Tibial nerve (tissue), 4 donors: ENCODE data around the gene IL36RN.

Experiments used
- EP300 ChIP-seq, 2 donors: sonication (generic); formaldehyde crosslinking; IDR thresholded peaks; one replicate each; pipeline ENCODE4 v1.6.1; 2017; ENCODE audit warnings: antibody characterized with exemption in 2 of 2, mild to moderate bottlenecking in 1 of 2
- POLR2A ChIP-seq, 2 donors: fragments of 450-650 bp; IDR thresholded peaks; one replicate each; pipeline ENCODE4 v1.6.1; 2017; ENCODE audit warnings: antibody characterized with exemption in 2 of 2, mild to moderate bottlenecking in 2 of 2, moderate library complexity in 2 of 2
- TF ChIP-seq, protein P1 (sequence below), 5 experiments: fragments of 200-600 bp in 3 of 5; fragments of 450-650 bp in 2 of 5; sonication (generic) in 3 of 5; IDR thresholded peaks; one replicate each; pipeline ENCODE4 v1.5.1; 2016 to 2019; ENCODE audit warnings: antibody characterized with exemption in 5 of 5, mild to moderate bottlenecking in 3 of 5, moderate library complexity in 2 of 5

DNA sequence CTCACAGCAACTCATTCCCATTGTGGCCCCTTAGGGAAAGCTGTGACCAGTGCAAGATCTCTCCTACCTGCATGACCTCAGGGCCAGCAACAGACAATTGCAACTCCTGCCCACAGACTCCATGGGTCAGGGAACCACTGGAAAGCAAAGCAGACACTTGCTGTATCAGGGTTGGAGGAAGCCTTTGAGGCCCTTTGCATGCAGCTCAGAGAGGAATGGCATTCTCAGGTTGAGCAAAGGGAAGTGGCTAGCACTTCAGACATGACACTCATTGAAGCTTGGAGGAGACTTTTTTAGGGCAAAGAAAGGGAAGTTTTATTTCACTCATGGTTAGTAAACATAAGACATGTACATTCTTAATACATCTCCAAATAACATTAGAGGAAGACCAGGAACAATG is 30.9 kb downstream of the IL36RN start:
- TF ChIP-seq POLR2A (IDR thresholded peaks at IDR 0.05) (no peak), EP300 (IDR thresholded peaks at IDR 0.05) (no peak)
- TF ChIP-seq, protein P1, sequence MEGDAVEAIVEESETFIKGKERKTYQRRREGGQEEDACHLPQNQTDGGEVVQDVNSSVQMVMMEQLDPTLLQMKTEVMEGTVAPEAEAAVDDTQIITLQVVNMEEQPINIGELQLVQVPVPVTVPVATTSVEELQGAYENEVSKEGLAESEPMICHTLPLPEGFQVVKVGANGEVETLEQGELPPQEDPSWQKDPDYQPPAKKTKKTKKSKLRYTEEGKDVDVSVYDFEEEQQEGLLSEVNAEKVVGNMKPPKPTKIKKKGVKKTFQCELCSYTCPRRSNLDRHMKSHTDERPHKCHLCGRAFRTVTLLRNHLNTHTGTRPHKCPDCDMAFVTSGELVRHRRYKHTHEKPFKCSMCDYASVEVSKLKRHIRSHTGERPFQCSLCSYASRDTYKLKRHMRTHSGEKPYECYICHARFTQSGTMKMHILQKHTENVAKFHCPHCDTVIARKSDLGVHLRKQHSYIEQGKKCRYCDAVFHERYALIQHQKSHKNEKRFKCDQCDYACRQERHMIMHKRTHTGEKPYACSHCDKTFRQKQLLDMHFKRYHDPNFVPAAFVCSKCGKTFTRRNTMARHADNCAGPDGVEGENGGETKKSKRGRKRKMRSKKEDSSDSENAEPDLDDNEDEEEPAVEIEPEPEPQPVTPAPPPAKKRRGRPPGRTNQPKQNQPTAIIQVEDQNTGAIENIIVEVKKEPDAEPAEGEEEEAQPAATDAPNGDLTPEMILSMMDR (IDR thresholded peaks at IDR 0.05), result no peak
